ENCODE results near the gene STRA6. TPM values are rescaled to one million over a fixed set of nuclear protein-coding genes. Genes with fewer than 3 reads are reported as not detected.

The STRA6 gene
- total RNA-seq, 1 experiment from 2014 or later: not detected

DNA sequence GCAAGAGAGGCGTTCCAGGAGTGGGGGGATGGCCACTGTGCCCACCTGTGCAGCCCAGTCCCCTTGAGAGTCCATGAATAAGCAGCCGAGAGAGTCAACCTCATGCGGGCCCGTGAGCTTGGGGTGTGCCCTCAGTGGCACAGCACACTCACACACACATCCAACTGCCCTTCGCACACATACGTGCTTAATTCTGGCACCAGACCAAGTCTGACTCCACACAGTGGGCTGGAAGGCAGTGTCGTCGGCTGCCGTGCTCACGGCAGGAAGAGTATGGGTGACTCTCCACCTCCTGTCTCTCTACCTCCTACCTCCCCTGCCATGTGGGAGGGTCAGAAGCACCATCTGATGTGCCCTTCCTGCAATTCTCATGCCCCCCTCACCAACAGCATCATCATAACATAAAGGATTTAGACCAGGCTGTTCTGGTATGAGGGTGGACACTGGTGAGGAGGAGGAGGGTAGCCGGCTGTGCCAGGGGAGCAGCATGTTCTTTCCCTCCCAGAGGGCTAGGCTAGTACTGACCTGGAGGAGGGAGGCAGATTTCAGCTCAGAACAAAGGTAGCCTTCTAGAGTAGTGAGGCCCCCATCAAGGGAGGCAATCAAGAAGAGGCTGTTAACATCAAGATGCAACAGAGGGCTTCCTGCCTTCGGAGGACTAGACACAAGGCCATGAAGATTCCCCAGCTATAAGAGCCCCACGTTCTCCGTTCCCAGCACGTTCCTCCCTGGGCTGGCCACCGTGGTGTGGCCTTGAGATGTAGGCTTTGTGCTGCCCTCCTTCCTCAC lies 5.3 kb upstream of the STRA6 start:
- Mint-ChIP-seq H3K4me1 (ENCODE audit: insufficient read depth, unreplicated experiment) (no peaks in the 10 kb centered on the region), H3K4me3 (ENCODE audit: unreplicated experiment) (no peak overlapping the region), H3K27ac (ENCODE audit: low read depth, unreplicated experiment) (no peak overlapping the region), H3K27me3 (ENCODE audit: insufficient read depth, unreplicated experiment) (no peaks in the 10 kb centered on the region), H3K9me3 (ENCODE audit: unreplicated experiment) (no peaks in the 10 kb centered on the region), H3K36me3 (ENCODE audit: insufficient read depth, unreplicated experiment) (peaks cover 6% of the 10 kb centered on the region)
- ChIA-PET CTCF (no interaction called here), POLR2A (no interaction called here)
- intact Hi-C loops (cut with micrococcal nuclease): no loop called here
- TF ChIP-seq, protein P1, sequence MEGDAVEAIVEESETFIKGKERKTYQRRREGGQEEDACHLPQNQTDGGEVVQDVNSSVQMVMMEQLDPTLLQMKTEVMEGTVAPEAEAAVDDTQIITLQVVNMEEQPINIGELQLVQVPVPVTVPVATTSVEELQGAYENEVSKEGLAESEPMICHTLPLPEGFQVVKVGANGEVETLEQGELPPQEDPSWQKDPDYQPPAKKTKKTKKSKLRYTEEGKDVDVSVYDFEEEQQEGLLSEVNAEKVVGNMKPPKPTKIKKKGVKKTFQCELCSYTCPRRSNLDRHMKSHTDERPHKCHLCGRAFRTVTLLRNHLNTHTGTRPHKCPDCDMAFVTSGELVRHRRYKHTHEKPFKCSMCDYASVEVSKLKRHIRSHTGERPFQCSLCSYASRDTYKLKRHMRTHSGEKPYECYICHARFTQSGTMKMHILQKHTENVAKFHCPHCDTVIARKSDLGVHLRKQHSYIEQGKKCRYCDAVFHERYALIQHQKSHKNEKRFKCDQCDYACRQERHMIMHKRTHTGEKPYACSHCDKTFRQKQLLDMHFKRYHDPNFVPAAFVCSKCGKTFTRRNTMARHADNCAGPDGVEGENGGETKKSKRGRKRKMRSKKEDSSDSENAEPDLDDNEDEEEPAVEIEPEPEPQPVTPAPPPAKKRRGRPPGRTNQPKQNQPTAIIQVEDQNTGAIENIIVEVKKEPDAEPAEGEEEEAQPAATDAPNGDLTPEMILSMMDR (IDR thresholded peaks at IDR 0.05; ENCODE audit: unreplicated experiment): no peak
- BruUV-seq (replicated peaks): no TSS peak
- no peak for DNase-seq (ENCODE audit: unreplicated experiment)

DNA sequence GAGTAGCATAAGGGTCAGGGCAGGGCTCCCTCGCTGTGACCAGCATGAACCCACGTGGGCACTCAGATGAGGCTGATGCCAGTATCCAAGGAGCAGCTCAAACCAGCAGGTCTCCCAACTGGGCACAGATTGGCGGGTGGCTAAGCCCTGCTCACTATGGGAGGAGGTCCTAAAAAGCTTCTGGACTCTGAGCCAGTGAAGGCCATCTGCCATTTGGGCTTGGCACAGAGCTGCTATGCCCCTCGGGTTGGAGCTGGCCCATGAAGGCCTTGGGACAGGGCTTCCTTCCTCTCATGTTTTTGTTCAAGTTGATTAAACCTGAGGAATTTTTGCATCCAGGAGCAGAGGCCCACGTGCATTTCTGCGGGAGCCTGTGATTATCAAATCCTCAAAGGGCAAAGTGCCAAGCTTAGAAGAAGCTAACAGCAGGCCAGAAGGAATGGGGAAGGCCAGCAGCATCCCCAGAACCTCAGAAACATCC lies 4.3 kb upstream of the STRA6 start:
- intact Hi-C loops (cut with micrococcal nuclease): no loop called here
- H3K4me1 Mint-ChIP-seq (ENCODE audit: insufficient read depth, unreplicated experiment): peaks cover 4% of the 10 kb centered on the region
- POLR2A ChIA-PET: no interaction called here

DNA sequence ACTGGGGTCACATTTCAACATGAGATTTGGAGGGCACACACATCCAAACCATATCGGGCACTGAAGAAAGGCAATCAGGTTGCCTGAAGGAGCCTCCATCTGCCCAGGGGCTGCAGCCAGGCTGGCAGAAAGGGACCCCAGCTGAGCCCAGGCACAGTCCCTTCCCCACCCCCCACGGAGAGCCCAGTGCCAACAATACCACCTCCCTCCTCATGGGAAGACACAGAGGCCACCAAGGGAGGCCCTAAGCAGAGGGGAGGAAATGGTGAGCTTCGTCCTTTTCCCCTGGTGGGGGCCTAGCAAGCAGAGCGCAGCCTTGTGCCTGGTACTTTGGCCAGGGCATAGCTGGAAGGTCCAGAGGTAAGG lies 3.0 kb upstream of the STRA6 start:
- no peaks in the 10 kb centered on the region for H3K9me3 Mint-ChIP-seq (ENCODE audit: unreplicated experiment)
- H3K27ac Mint-ChIP-seq (ENCODE audit: low read depth, unreplicated experiment): no peak overlapping the region
- TF ChIP-seq, protein P1 (IDR thresholded peaks at IDR 0.05; ENCODE audit: unreplicated experiment): no peak
- no TSS peak for BruUV-seq (replicated peaks)
- no peaks in the 10 kb centered on the region for H3K27me3 Mint-ChIP-seq (ENCODE audit: insufficient read depth, unreplicated experiment)
- no peak overlapping the region for H3K4me3 Mint-ChIP-seq (ENCODE audit: unreplicated experiment)
- no peak for DNase-seq (ENCODE audit: unreplicated experiment)
- peaks cover 17% of the 10 kb centered on the region for H3K4me1 Mint-ChIP-seq (ENCODE audit: insufficient read depth, unreplicated experiment)
- CTCF ChIA-PET: no interaction called here
- intact Hi-C loops (cut with micrococcal nuclease): no loop called here
- POLR2A ChIA-PET: no interaction called here
- peaks cover 6% of the 10 kb centered on the region for H3K36me3 Mint-ChIP-seq (ENCODE audit: insufficient read depth, unreplicated experiment)

More for the DNA sequence above, 4.3 kb upstream of the STRA6 start:
- H3K27me3 Mint-ChIP-seq (ENCODE audit: insufficient read depth, unreplicated experiment): no peaks in the 10 kb centered on the region
- no TSS peak for BruUV-seq (replicated peaks)
- TF ChIP-seq, protein P1 (IDR thresholded peaks at IDR 0.05; ENCODE audit: unreplicated experiment): no peak
- H3K36me3 Mint-ChIP-seq (ENCODE audit: insufficient read depth, unreplicated experiment): peaks cover 6% of the 10 kb centered on the region
- no peaks in the 10 kb centered on the region for H3K9me3 Mint-ChIP-seq (ENCODE audit: unreplicated experiment)
- H3K27ac Mint-ChIP-seq (ENCODE audit: low read depth, unreplicated experiment): no peak overlapping the region
- DNase-seq (ENCODE audit: unreplicated experiment): no peak
- CTCF ChIA-PET: no interaction called here
- no peak overlapping the region for H3K4me3 Mint-ChIP-seq (ENCODE audit: unreplicated experiment)

DNA sequence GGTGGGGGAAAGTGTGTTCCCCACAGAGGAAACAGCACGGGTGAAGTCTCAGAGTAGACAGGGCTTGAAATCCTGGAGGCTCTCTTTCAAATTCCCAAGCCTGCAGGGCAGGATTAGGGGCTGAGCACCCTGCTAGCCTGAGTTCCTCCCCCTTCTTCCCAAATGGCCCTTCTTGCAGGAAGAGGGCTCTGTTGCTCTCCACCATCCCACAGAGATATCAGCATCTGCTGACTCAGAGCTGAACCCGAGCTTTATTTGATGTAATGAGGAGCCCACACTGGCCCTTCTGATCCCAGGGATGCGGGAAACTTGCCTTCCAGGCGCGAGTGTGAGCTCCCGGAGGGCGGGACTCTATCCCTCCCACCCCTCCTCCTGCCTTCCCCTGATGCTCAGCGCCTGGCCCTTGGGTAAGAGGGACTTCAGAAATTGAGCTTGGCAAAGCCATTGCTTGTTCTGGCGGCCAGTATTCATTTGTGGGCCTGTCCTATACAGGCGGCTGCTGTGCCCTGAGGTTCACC lies 1.4 kb upstream of the STRA6 start:
- peak; percentile 61 for DNase-seq (ENCODE audit: unreplicated experiment)
- H3K36me3 Mint-ChIP-seq (ENCODE audit: insufficient read depth, unreplicated experiment): peaks cover 5% of the 10 kb centered on the region
- peaks cover 29% of the 10 kb centered on the region for H3K4me1 Mint-ChIP-seq (ENCODE audit: insufficient read depth, unreplicated experiment)
- no TSS peak for BruUV-seq (replicated peaks)
- TF ChIP-seq, protein P1 (IDR thresholded peaks at IDR 0.05; ENCODE audit: unreplicated experiment): no peak
- no peak overlapping the region for H3K4me3 Mint-ChIP-seq (ENCODE audit: unreplicated experiment)
- ChIA-PET POLR2A (no interaction called here), CTCF (interaction anchor here (0.8 to 2.2 kb wide), 2 partner anchors 10 to 229 kb away, joined by 4 to 6 read pairs; no protein-coding TSS in a partner anchor)
- H3K27ac Mint-ChIP-seq (ENCODE audit: low read depth, unreplicated experiment): no peak overlapping the region
- no peaks in the 10 kb centered on the region for H3K27me3 Mint-ChIP-seq (ENCODE audit: insufficient read depth, unreplicated experiment)
- no peaks in the 10 kb centered on the region for H3K9me3 Mint-ChIP-seq (ENCODE audit: unreplicated experiment)
- intact Hi-C loops (cut with micrococcal nuclease): no loop called here
